ENCODE data around the gene UBE2F.

Gene UBE2F
- total RNA-seq = 17.0 to 23.9 (median 22.1) reads per million in 3 experiments

- DNase-seq = peak; percentile 96
Observed at GRCh38 chr2:237966565-237967462, at the start of gene UBE2F. TSS of gene UBE2F (plus strand) at chr2:237967014. CDS start at chr2:237973108, 6,094 bp downstream.

GRCh38 chr2:237917696-237918374 is 49.0 kb upstream of the UBE2F start:
- no peak for DNase-seq

- no peak for DNase-seq
Observed at GRCh38 chr2:237919593-237919992, 47.2 kb upstream of the UBE2F start.

- DNase-seq = no peak
Observed at GRCh38 chr2:237920673-237921072, 46.1 kb upstream of the UBE2F start.

GRCh38 chr2:237921967-237922492 is 44.8 kb upstream of the UBE2F start:
- no peak for DNase-seq

- DNase-seq = no peak
Observed at GRCh38 chr2:237922641-237923361, 44.0 kb upstream of the UBE2F start.

GRCh38 chr2:237923481-237924163 is 43.2 kb upstream of the UBE2F start:
- peak; percentile 69 for DNase-seq

GRCh38 chr2:237924164-237924534 is 42.7 kb upstream of the UBE2F start:
- DNase-seq = no peak

GRCh38 chr2:237927135-237927534 is 39.7 kb upstream of the UBE2F start:
- no peak for DNase-seq

- DNase-seq = no peak
Observed at GRCh38 chr2:237927986-237928385, 38.8 kb upstream of the UBE2F start.

GRCh38 chr2:237929979-237930378 is 36.8 kb upstream of the UBE2F start:
- no peak for DNase-seq

GRCh38 chr2:237931205-237931721 is 35.6 kb upstream of the UBE2F start:
- no peak for DNase-seq

GRCh38 chr2:237932731-237933131 is 34.1 kb upstream of the UBE2F start:
- no peak for DNase-seq

GRCh38 chr2:237934186-237934585 is 32.6 kb upstream of the UBE2F start:
- no peak for DNase-seq

- DNase-seq = no peak
Observed at GRCh38 chr2:237935740-237936452, 30.9 kb upstream of the UBE2F start.

- DNase-seq = no peak
Observed at GRCh38 chr2:237939251-237939650, 27.6 kb upstream of the UBE2F start.

- DNase-seq = no peak
Observed at GRCh38 chr2:237940828-237941227, 26.0 kb upstream of the UBE2F start.

GRCh38 chr2:237941239-237941638 is 25.6 kb upstream of the UBE2F start:
- no peak for DNase-seq

- no peak for DNase-seq
Observed at GRCh38 chr2:237942513-237942899, 24.3 kb upstream of the UBE2F start.

- no peak for DNase-seq
Observed at GRCh38 chr2:237943395-237944094, 23.3 kb upstream of the UBE2F start.

- no peak for DNase-seq
Observed at GRCh38 chr2:237944302-237944701, 22.5 kb upstream of the UBE2F start.

Data from central memory CD4-positive, alpha-beta T cell (primary cell).